Fibroblast of mammary gland (primary cell): ENCODE measurements around the gene FAM3C.

ENCODE experiments used
- DNase-seq: peaks from one replicate; pipeline ENCODE4 v3.0.0-alpha.2; 2010; ENCODE audit warnings: low read depth
- H3K4me3 ChIP-seq: 2 replicates; pipeline ENCODE4 v1.5.1; 2011; ENCODE audit warnings: low read depth, mild to moderate bottlenecking, low read length, moderate library complexity; ENCODE audit not compliant: control insufficient read depth
- CTCF ChIP-seq: conservative IDR thresholded peaks from 2 replicates; pipeline ENCODE4 v1.5.1; 2011; ENCODE audit warnings: low read depth, low read length, inconsistent platforms; ENCODE audit not compliant: control insufficient read depth, insufficient read depth

The FAM3C gene

GRCh38 chr7:121331574-121331973, 64.5 kb downstream of the FAM3C start:
- no peak for DNase-seq
- no peak overlapping the region for H3K4me3 ChIP-seq
- TF ChIP-seq CTCF = no peak

GRCh38 chr7:121331048-121331447, 65.1 kb downstream of the FAM3C start:
- no peak for TF ChIP-seq CTCF
- no peak overlapping the region for H3K4me3 ChIP-seq
- no peak for DNase-seq

- peak overlapping the region; percentile 50 for H3K4me3 ChIP-seq
- DNase-seq = no peak
- no peak for TF ChIP-seq CTCF
These were observed 65.9 kb downstream of the FAM3C start for GRCh38 chr7:121330053-121330833.

- H3K4me3 ChIP-seq = peak overlapping the region; percentile 50
- no peak for DNase-seq
- TF ChIP-seq CTCF = peak; percentile 12
These were observed 66.7 kb downstream of the FAM3C start for GRCh38 chr7:121329191-121330052.

- no peak for DNase-seq
- peak within 1 kb of the TSS; percentile 50 for H3K4me3 ChIP-seq
- no peak for TF ChIP-seq CTCF
These were observed 67.5 kb downstream of the FAM3C start, which contains the start of gene WNT16 for GRCh38 chr7:121328508-121329190. Gene WNT16 (plus strand): TSS chr7:121329000. CDS start chr7:121329293, 293 bp downstream.

- no peak for TF ChIP-seq CTCF
- DNase-seq = no peak
- no peak overlapping the region for H3K4me3 ChIP-seq
These were observed 68.4 kb downstream of the FAM3C start for GRCh38 chr7:121327671-121328070.
